HepG2 (cell line): ENCODE data around the gene OR4E1. TPM values are rescaled to one million over a fixed set of nuclear protein-coding genes. Genes with fewer than 3 reads are reported as not detected.
A peak's percentile ranks its signal among the peaks of the same experiment; 100 is the strongest.

Source experiments
- ATAC-seq: fragments of 200-7000 bp; cut with Tn5 transposase; 3 replicates; pipeline ENCODE4 v1.9.1; 2020; ENCODE audit warnings: mild to moderate bottlenecking, moderate library complexity
- BruUV-seq: library from RNA; stranded (reverse); fragments of 400-500 nt; replicated peaks from 2 replicates; lab custom pipeline; 2021; lab: Mats Ljungman, UMichigan
- CTCF ChIA-PET: fragments of 300-600 bp; formaldehyde crosslinking; extraction: SDS; loops from one replicate; lab custom pipeline; 2021; ENCODE audit warnings: low total read pairs, inconsistent platforms, low intra/inter-chr PET ratio; lab: Yijun Ruan, JAX
- POLR2A ChIA-PET: fragments of 350-600 bp; sonication (Branson Sonifier 250); formaldehyde crosslinking; loops from one replicate; lab custom pipeline; 2020; ENCODE audit warnings: antibody characterized with exemption, inconsistent platforms; lab: Yijun Ruan, JAX
- DNase-seq: peaks from one replicate; pipeline ENCODE4 v3.0.0-alpha.2; 2015; ENCODE audit warnings: low spot score
- FAIRE-seq: peaks from 3 replicates; lab custom pipeline; 2011; peaks lifted over from hg19 to GRCh38; lab: Jason Lieb, UNC
- H2AFZ ChIP-seq: one replicate; pipeline ENCODE4 v1.6.1; 2011; ENCODE audit warnings: low read length, inconsistent platforms
- H3K27ac ChIP-seq: fragments of 300-600 bp; 3 replicates; pipeline ENCODE4 v1.8.0; 2011; ENCODE audit warnings: mixed run types, mild to moderate bottlenecking, mixed read lengths, low read length, inconsistent platforms; ENCODE audit not compliant: insufficient read depth; ENCODE audit errors: extremely low read length
- H3K27me3 ChIP-seq, 2 experiments: fragments of 200-600 bp in 1 of 2; 2 replicates in 1 of 2; 3 replicates in 1 of 2; pipeline versions ENCODE4 v1.6.0 to v1.8.0; 2011; ENCODE audit warnings: low read length in 2 of 2, mild to moderate bottlenecking in 2 of 2, moderate library complexity in 2 of 2, inconsistent platforms in 1 of 2; ENCODE audit not compliant: insufficient read depth in 2 of 2, control insufficient read depth in 1 of 2
- H3K36me3 ChIP-seq, 2 experiments: fragments of 200-600 bp in 1 of 2; replicated peaks in 1 of 2; 2 replicates in 1 of 2; 3 replicates in 1 of 2; pipeline versions ENCODE4 v1.5.1 to v1.8.0; 2011; ENCODE audit warnings: low read length in 2 of 2, inconsistent platforms in 1 of 2; ENCODE audit not compliant: insufficient read depth in 2 of 2, control insufficient read depth in 1 of 2
- H3K4me1 ChIP-seq: 2 replicates; pipeline ENCODE4 v1.5.1; 2012; ENCODE audit warnings: low read length, inconsistent platforms; ENCODE audit not compliant: insufficient read depth
- H3K4me2 ChIP-seq: 2 replicates; pipeline ENCODE4 v1.6.0; 2011; ENCODE audit warnings: low read depth, low read length, inconsistent platforms
- H3K4me3 ChIP-seq, 3 experiments: fragments of 200-600 bp in 1 of 3; sonication (generic), shearing (Covaris generic) in 1 of 3; replicated peaks in 1 of 3; 2 replicates each; pipeline ENCODE4 v1.5.1; 2011 to 2016; ENCODE audit warnings: low read length in 3 of 3, inconsistent platforms in 2 of 3, low read depth in 2 of 3, mild to moderate bottlenecking in 2 of 3, control low read depth in 1 of 3, mixed read lengths in 1 of 3; ENCODE audit not compliant: insufficient read depth in 1 of 3
- H3K79me2 ChIP-seq: one replicate; pipeline ENCODE4 v1.6.1; 2011; ENCODE audit warnings: low read length, inconsistent platforms; ENCODE audit not compliant: insufficient read depth
- H3K9ac ChIP-seq: 2 replicates; pipeline ENCODE4 v1.6.0; 2011; ENCODE audit warnings: mild to moderate bottlenecking, low read depth, low read length, inconsistent platforms; ENCODE audit not compliant: insufficient read depth
- H3K9me3 ChIP-seq: 2 replicates; pipeline ENCODE4 v1.5.1; 2012; ENCODE audit warnings: mild to moderate bottlenecking, low read length
- H4K20me1 ChIP-seq: 2 replicates; pipeline ENCODE4 v1.6.0; 2011; ENCODE audit warnings: inconsistent platforms, mild to moderate bottlenecking, low read length, moderate library complexity; ENCODE audit not compliant: insufficient read depth
- ARID4A ChIP-seq: sonication (generic); formaldehyde crosslinking; IDR thresholded peaks from 2 replicates; pipeline ENCODE4 v1.5.0; 2020; ENCODE audit warnings: mild to moderate bottlenecking, missing genetic modification reagents, borderline replicate concordance
- MAFF ChIP-seq: IDR thresholded peaks from 2 replicates; pipeline ENCODE4 v1.6.1; 2011; ENCODE audit warnings: low read depth, low read length, improper control_type of control experiment
- MAFK ChIP-seq, 2 experiments: IDR thresholded peaks in 1 of 2; conservative IDR thresholded peaks in 1 of 2; 2 replicates each; pipeline ENCODE4 v1.6.1; 2011; ENCODE audit warnings: improper control_type of control experiment in 2 of 2, low read length in 2 of 2
- MED1 ChIP-seq: sonication (generic); formaldehyde crosslinking; IDR thresholded peaks from 2 replicates; pipeline ENCODE4 v1.4.0; 2020; ENCODE audit warnings: missing genetic modification reagents
- MEIS1 ChIP-seq: sonication (generic); formaldehyde crosslinking; IDR thresholded peaks from 2 replicates; pipeline ENCODE4 v1.9.0; 2021; ENCODE audit warnings: mild to moderate bottlenecking, missing genetic modification reagents, moderate library complexity, borderline replicate concordance
- MIER3 ChIP-seq: IDR thresholded peaks from 2 replicates; pipeline ENCODE4 v1.6.1; 2016; ENCODE audit warnings: missing compliant biosample characterization, borderline replicate concordance
- ZNF331 ChIP-seq: sonication (generic); formaldehyde crosslinking; IDR thresholded peaks from 2 replicates; pipeline ENCODE4 v1.4.0; 2020; ENCODE audit warnings: missing genetic modification reagents
- ZNF441 ChIP-seq: sonication (generic); formaldehyde crosslinking; IDR thresholded peaks from 2 replicates; pipeline ENCODE4 v1.7.0; 2021; ENCODE audit warnings: missing genetic modification reagents, borderline replicate concordance
- ZNF552 ChIP-seq: sonication (generic); formaldehyde crosslinking; IDR thresholded peaks from 2 replicates; pipeline ENCODE4 v1.9.0; 2022; ENCODE audit warnings: missing genetic modification reagents, mild to moderate bottlenecking, borderline replicate concordance
- ZNF891 ChIP-seq: sonication (generic); formaldehyde crosslinking; IDR thresholded peaks from 2 replicates; pipeline ENCODE4 v1.5.0; 2020; ENCODE audit warnings: mild to moderate bottlenecking, missing genetic modification reagents
- WGBS: methylation state at CpG from one replicate; pipeline ENCODE4 v1.1.6; 2017; ENCODE audit warnings: low lambda C conversion rate; 5-methylcytosine and 5-hydroxymethylcytosine counted together
- in situ Hi-C: cut with HindIII; loops from 2 replicates; pipeline ENCODE4 v1.10.0; 2017; ENCODE audit warnings: low pct_unique_long_range_greater_than_20kb; ENCODE audit not compliant: extremely low pct_ligation_motif_present
- intact Hi-C: fragments of 100-400 bp; cut with micrococcal nuclease; formaldehyde crosslinking; loops from one replicate; pipeline ENCODE4 v1.10.0; 2022; ENCODE audit not compliant: unreplicated experiment
- polyA plus RNA-seq, 8 experiments: library from polyadenylated mRNA; depleted of rRNA in 3 of 8; stranded (reverse) in 7 of 8; unstranded in 1 of 8; fragments of >200 nt; fragmentation: Illumina TruSeq in 4 of 8; extraction: Trizol in 4 of 8; gene quantifications; 2 replicates each; pipeline versions ENCODE4 v1.2.1 to v1.2.3, GENCODE V29; 2011 to 2016; ENCODE audit warnings: low read depth in 4 of 8, missing spikeins in 1 of 8, mixed read lengths in 1 of 8; ENCODE audit not compliant: insufficient read depth in 1 of 8
- total RNA-seq, 5 experiments: library from RNA; depleted of rRNA; stranded (reverse); fragments of >200 nt; fragmentation: Illumina TruSeq; extraction: Trizol; gene quantifications; 2 replicates each; pipeline ENCODE4 v1.2.3, GENCODE V29; 2016; ENCODE audit warnings: low read depth in 1 of 5
- TF ChIP-seq, protein P1 (sequence below): sonication (generic); formaldehyde crosslinking; IDR thresholded peaks from 2 replicates; pipeline ENCODE4 v1.5.1; 2020; ENCODE audit warnings: missing genetic modification reagents, mild to moderate bottlenecking, borderline replicate concordance

OR4E1 gene
- total and polyA plus RNA-seq, 2 of the 13 experiments (the other 11 are each of a cell fraction or from before 2014, with no cell fraction given): not detected

DNA sequence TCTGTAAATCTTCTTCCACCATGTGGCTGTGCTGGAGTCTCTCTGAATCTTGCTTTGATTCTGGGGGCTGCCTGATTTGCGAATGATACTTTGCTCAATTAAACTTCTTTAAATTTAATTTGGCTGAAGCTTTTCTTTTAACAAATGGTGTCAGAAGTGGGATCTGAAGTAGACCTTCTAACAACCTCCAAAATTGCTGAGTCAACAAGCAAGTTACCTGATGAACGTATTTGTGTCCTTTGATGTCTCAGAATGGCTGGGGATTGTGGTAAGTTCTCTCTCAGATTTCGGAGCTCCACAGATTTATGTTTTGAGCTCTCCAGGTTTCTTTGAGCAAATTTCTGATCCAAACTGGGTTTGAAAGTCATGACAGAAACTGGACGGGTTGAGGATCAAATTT, 1.9 kb upstream of the OR4E1 start:
- POLR2A ChIA-PET: no interaction called here
- in situ Hi-C loops: no loop called here
- H3K27me3 ChIP-seq: no peaks in the 10 kb centered on the region; a peak in 1 of 5 replicates
- intact Hi-C loops: no loop called here
- H2AFZ ChIP-seq: no peak overlapping the region
- no peak overlapping the region for H3K27ac ChIP-seq
- H3K4me2 ChIP-seq: no peak overlapping the region
- no peaks in the 10 kb centered on the region for H3K4me1 ChIP-seq
- CTCF ChIA-PET: no interaction called here
- H3K36me3 ChIP-seq: no peaks in the 10 kb centered on the region
- TF ChIP-seq ZNF552 (CRISPR knock-in tag) (no peak), MAFK (conservative IDR thresholded peaks at IDR 0.05 in 1 of 2, IDR thresholded peaks at IDR 0.05 in 1 of 2; ENCODE audit: low read length in 2 of 2) (peak; percentile 87 to 95), ZNF441 (CRISPR knock-in tag) (no peak), ARID4A (CRISPR knock-in tag) (no peak), MED1 (CRISPR knock-in tag) (no peak), MEIS1 (CRISPR knock-in tag) (no peak), ZNF331 (CRISPR knock-in tag) (no peak), MIER3 (no peak), ZNF891 (CRISPR knock-in tag) (no peak), MAFF (peak; percentile 90)
- TF ChIP-seq, protein P1, sequence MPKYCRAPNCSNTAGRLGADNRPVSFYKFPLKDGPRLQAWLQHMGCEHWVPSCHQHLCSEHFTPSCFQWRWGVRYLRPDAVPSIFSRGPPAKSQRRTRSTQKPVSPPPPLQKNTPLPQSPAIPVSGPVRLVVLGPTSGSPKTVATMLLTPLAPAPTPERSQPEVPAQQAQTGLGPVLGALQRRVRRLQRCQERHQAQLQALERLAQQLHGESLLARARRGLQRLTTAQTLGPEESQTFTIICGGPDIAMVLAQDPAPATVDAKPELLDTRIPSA: no peak
- FAIRE-seq (no peak), DNase-seq (no peak), ATAC-seq (no peak)
- H3K4me3 ChIP-seq: no peak overlapping the region
- H3K9me3 ChIP-seq: peaks cover 18% of the 10 kb centered on the region
- no TSS peak for BruUV-seq
- no peaks in the 10 kb centered on the region for H4K20me1 ChIP-seq
- WGBS: 2% methylated on average over 4 of the region's 4 CpGs
- no peak overlapping the region for H3K9ac ChIP-seq
- H3K79me2 ChIP-seq: no peaks in the 10 kb centered on the region
